NOMO-1 (cell line): ENCODE data around the gene PADI2.
A peak's percentile ranks its signal among the peaks of the same experiment; 100 is the strongest.

Source experiments
- DNase-seq, 2 experiments: peaks; one replicate each; lab custom pipeline; 2025; ENCODE audit not compliant: unreplicated experiment in 2 of 2; lab: John Stamatoyannopoulos, UW

The PADI2 gene

GRCh38 chr1:17141441-17142197 lies 22.4 kb upstream of the PADI2 start:
- DNase-seq, result peak; percentile 85 to 88

- DNase-seq, result no peak
Observed at GRCh38 chr1:17140279-17140678, 21.0 kb upstream of the PADI2 start.

- no peak for DNase-seq
Observed at GRCh38 chr1:17139637-17140036, 20.4 kb upstream of the PADI2 start.

- no peak for DNase-seq
Observed at GRCh38 chr1:17137441-17137840, 18.2 kb upstream of the PADI2 start.

GRCh38 chr1:17136936-17137335 lies 17.7 kb upstream of the PADI2 start:
- DNase-seq, result no peak

- DNase-seq, result no peak
Observed at GRCh38 chr1:17136145-17136544, 16.9 kb upstream of the PADI2 start.

GRCh38 chr1:17135530-17135929 lies 16.3 kb upstream of the PADI2 start:
- DNase-seq, result no peak

GRCh38 chr1:17134724-17135123 lies 15.5 kb upstream of the PADI2 start:
- no peak for DNase-seq

GRCh38 chr1:17134034-17134433 lies 14.8 kb upstream of the PADI2 start:
- DNase-seq, result no peak

- no peak for DNase-seq
Observed at GRCh38 chr1:17130138-17130635, 10.9 kb upstream of the PADI2 start.

GRCh38 chr1:17128361-17128760 lies 9.1 kb upstream of the PADI2 start:
- DNase-seq, result peak; percentile 79 to 96

GRCh38 chr1:17125756-17126237 lies 6.5 kb upstream of the PADI2 start:
- DNase-seq, result peak; percentile 81

- no peak for DNase-seq
Observed at GRCh38 chr1:17123196-17124045, 4.2 kb upstream of the PADI2 start.

- peak; percentile 28 to 47 for DNase-seq
Observed at GRCh38 chr1:17122521-17123164, 3.4 kb upstream of the PADI2 start.

- DNase-seq, result no peak
Observed at GRCh38 chr1:17121881-17122280, 2.6 kb upstream of the PADI2 start.

GRCh38 chr1:17120962-17121837 lies 1.9 kb upstream of the PADI2 start:
- DNase-seq, result no peak

GRCh38 chr1:17120481-17120877 lies 1.2 kb upstream of the PADI2 start:
- DNase-seq, result no peak

- DNase-seq, result peak; percentile 11 to 38
Observed at GRCh38 chr1:17119773-17120480, 676 bp upstream of the PADI2 start.

GRCh38 chr1:17118706-17119075 lies 560 bp downstream of the PADI2 start:
- DNase-seq, result peak; percentile 19 to 27

GRCh38 chr1:17118268-17118667 lies 983 bp downstream of the PADI2 start:
- DNase-seq, result no peak
